DND-41 (cell line): ENCODE data around the gene MYB.

Experiments used
- ATAC-seq: fragments of 200-7000 bp; cut with Tn5 transposase; 3 replicates; pipeline ENCODE4 v1.9.1; 2021; ENCODE audit warnings: low read depth; ENCODE audit not compliant: insufficient read depth
- DNase-seq: peaks from one replicate; pipeline ENCODE4 v3.0.0-alpha.2; 2020
- H2AFZ ChIP-seq: 2 replicates; pipeline ENCODE4 v1.6.0; 2012; ENCODE audit warnings: low read depth, low read length
- H3K27ac ChIP-seq: 2 replicates; pipeline ENCODE4 v1.5.1; 2012; ENCODE audit warnings: low read length, inconsistent platforms
- H3K27me3 ChIP-seq: fragments of 200-600 bp; sonication (generic); 2 replicates; pipeline ENCODE4 v1.6.0; 2012; ENCODE audit warnings: low read length, mild to moderate bottlenecking, inconsistent platforms; ENCODE audit not compliant: insufficient read depth, poor library complexity
- H3K36me3 ChIP-seq: 2 replicates; pipeline ENCODE4 v1.5.1; 2012; ENCODE audit warnings: low read length, inconsistent platforms; ENCODE audit not compliant: insufficient read depth
- H3K4me1 ChIP-seq: 2 replicates; pipeline ENCODE4 v1.5.1; 2012; ENCODE audit warnings: mild to moderate bottlenecking, low read length; ENCODE audit not compliant: insufficient read depth
- H3K4me2 ChIP-seq: 2 replicates; pipeline ENCODE4 v1.6.0; 2012; ENCODE audit warnings: mild to moderate bottlenecking, moderate library complexity, low read length, inconsistent platforms; ENCODE audit not compliant: insufficient read depth
- H3K4me3 ChIP-seq, 2 experiments: fragments of 200-600 bp in 1 of 2; shearing (Covaris generic) in 1 of 2; 2 replicates each; pipeline ENCODE4 v1.5.1; 2012 to 2016; ENCODE audit warnings: inconsistent platforms in 2 of 2, low read length in 2 of 2, mild to moderate bottlenecking in 2 of 2, low read depth in 1 of 2, moderate library complexity in 1 of 2
- H3K79me2 ChIP-seq: 2 replicates; pipeline ENCODE4 v1.6.0; 2012; ENCODE audit warnings: low read length, inconsistent platforms; ENCODE audit not compliant: insufficient read depth
- H3K9ac ChIP-seq: 2 replicates; pipeline ENCODE4 v1.6.0; 2012; ENCODE audit warnings: low read depth, mild to moderate bottlenecking, inconsistent platforms, low read length, moderate library complexity
- H3K9me3 ChIP-seq: 2 replicates; pipeline ENCODE4 v1.5.1; 2012; ENCODE audit warnings: low read length, moderate library complexity, mild to moderate bottlenecking, inconsistent platforms; ENCODE audit not compliant: insufficient read depth, severe bottlenecking
- H4K20me1 ChIP-seq: 2 replicates; pipeline ENCODE4 v1.6.0; 2012; ENCODE audit warnings: low read length; ENCODE audit not compliant: insufficient read depth
- CTCF ChIP-seq: IDR thresholded peaks from 2 replicates; pipeline ENCODE4 v1.5.1; 2012; ENCODE audit warnings: borderline replicate concordance, low read length, moderate library complexity, mild to moderate bottlenecking; ENCODE audit not compliant: poor library complexity, severe bottlenecking; ENCODE audit errors: extremely low read depth
- EZH2 ChIP-seq: IDR thresholded peaks from 3 replicates; pipeline ENCODE4 v1.6.1; 2012; ENCODE audit warnings: borderline replicate concordance, low read depth, mild to moderate bottlenecking, moderate library complexity, low read length, inconsistent platforms; ENCODE audit not compliant: severe bottlenecking

MYB gene

DNA sequence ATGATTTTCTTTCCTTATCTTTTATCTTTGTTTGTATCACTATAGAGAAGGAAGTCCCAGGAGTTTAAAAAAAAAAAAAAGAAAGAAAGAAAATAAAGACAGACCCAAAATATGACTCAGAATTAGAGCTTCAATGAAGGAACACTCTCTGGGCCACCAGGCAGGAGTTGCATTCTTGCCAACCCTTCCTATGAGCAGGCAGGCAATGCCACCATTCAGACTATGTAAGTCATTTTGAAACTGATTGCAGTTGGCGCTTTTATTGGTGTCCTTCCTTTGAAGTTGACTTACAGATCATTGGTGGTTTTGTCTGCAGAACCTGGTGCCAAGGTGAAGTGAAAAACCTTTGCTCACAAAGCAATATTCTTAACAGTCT, 50.3 kb downstream of the MYB start:
- H3K4me2 ChIP-seq: no peak overlapping the region
- no peaks in the 10 kb centered on the region for H3K36me3 ChIP-seq
- no peak overlapping the region for H3K9ac ChIP-seq
- H2AFZ ChIP-seq: peak overlapping the region; percentile 15; the same call in 1 of the 2 replicates
- no peaks in the 10 kb centered on the region for H3K79me2 ChIP-seq
- ATAC-seq (no peak), DNase-seq (no peak)
- no peak overlapping the region for H3K4me3 ChIP-seq
- H3K27ac ChIP-seq: peak overlapping the region; percentile 66
- no peaks in the 10 kb centered on the region for H3K27me3 ChIP-seq
- H3K9me3 ChIP-seq: no peaks in the 10 kb centered on the region
- H4K20me1 ChIP-seq: no peaks in the 10 kb centered on the region
- H3K4me1 ChIP-seq: peaks cover 51% of the 10 kb centered on the region
- TF ChIP-seq CTCF (no peak), EZH2 (no peak)

DNA sequence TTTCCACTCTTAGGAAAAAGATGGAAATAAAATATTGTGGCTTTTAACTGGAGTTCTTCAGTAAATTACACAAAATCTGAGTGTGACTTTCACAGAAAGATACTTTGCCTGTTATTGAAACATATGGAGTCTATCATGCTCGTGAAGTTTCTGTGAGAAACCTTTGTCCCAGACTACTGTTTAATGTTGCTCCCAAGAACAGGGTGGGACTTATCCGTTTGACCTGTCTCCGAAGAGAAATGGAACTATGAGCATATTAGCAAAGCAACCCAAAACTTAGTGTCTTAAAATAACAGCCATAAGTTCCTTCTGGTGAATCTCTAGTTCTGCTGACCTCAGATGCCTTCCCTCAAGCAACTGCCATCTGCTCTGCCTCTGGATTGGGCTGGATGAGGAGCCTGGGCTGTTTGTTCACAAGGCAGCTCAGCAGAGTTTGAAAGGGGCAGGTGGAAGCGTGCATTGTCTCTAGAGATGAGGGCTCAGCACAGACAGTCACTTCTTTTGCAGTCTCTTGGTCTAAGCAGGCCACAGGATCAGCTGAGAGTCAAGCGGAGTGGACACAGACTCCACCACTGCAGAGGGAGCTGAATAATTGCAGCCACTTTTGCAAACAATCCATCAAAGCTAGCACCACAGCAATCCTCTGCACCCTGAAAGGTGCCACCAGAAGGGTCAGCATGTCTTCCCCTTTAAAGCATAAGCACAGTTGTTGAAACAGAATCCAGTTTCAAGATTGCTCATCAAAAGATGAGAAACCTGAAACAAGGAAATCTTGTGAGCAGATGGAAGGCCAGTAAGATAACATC, 52.8 kb downstream of the MYB start:
- peak overlapping the region; percentile 20 for H3K9ac ChIP-seq

DNA sequence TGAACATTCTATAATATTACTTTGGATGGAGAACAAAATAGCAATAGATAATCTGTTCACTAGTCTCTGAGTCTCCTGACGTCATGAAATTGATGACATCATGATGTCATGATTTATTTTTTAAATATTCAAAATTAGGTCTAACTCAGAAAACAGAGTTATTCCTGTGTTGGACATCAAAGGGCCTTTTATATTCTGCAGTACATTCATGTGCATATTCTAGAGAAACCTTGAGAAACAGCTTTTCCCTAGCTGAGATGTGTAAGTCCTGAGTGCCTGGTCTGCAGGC, 53.3 kb downstream of the MYB start:
- no peak overlapping the region for H3K4me3 ChIP-seq
- H3K4me1 ChIP-seq: peaks cover 59% of the 10 kb centered on the region
- H3K4me2 ChIP-seq: no peak overlapping the region
- H3K36me3 ChIP-seq: no peaks in the 10 kb centered on the region
- H3K27ac ChIP-seq: peak overlapping the region; percentile 81
- H4K20me1 ChIP-seq: no peaks in the 10 kb centered on the region
- TF ChIP-seq CTCF (no peak), EZH2 (no peak)
- H3K79me2 ChIP-seq: no peaks in the 10 kb centered on the region
- ATAC-seq: no peak
- no peaks in the 10 kb centered on the region for H3K27me3 ChIP-seq
- peak overlapping the region; percentile 20; the same call in 1 of the 2 replicates for H3K9ac ChIP-seq
- H3K9me3 ChIP-seq: no peaks in the 10 kb centered on the region
- H2AFZ ChIP-seq: peak overlapping the region; percentile 29
- DNase-seq: no peak

More for the DNA sequence above, 52.8 kb downstream of the MYB start:
- H3K4me1 ChIP-seq: peaks cover 59% of the 10 kb centered on the region
- H3K4me2 ChIP-seq: no peak overlapping the region
- no peaks in the 10 kb centered on the region for H3K9me3 ChIP-seq
- H3K27me3 ChIP-seq: no peaks in the 10 kb centered on the region
- ATAC-seq (peak; percentile 79), DNase-seq (peak; percentile 59)
- H3K27ac ChIP-seq: peak overlapping the region; percentile 81
- no peak overlapping the region for H3K4me3 ChIP-seq
- no peak for TF ChIP-seq CTCF
- TF ChIP-seq EZH2: no peak
- peak overlapping the region; percentile 29 for H2AFZ ChIP-seq
- no peaks in the 10 kb centered on the region for H3K36me3 ChIP-seq
- H3K79me2 ChIP-seq: no peaks in the 10 kb centered on the region
- H4K20me1 ChIP-seq: no peaks in the 10 kb centered on the region
